K562 (cell line): ENCODE data around the gene OLFM4. TPM values are rescaled to one million over a fixed set of nuclear protein-coding genes. Genes with fewer than 3 reads are reported as not detected.

Experiments used
- ATAC-seq: fragments of 200-7000 bp; cut with Tn5 transposase; 3 replicates; pipeline ENCODE4 v1.9.1; 2020; ENCODE audit warnings: moderate library complexity
- BruUV-seq: library from RNA; stranded (reverse); fragments of 400-500 nt; replicated peaks from 2 replicates; lab custom pipeline; 2021; lab: Mats Ljungman, UMichigan
- CTCF ChIA-PET: fragments of 300-600 bp; formaldehyde crosslinking; extraction: SDS; loops from one replicate; lab custom pipeline; 2021; ENCODE audit warnings: low intra/inter-chr PET ratio; lab: Yijun Ruan, JAX
- POLR2A ChIA-PET: fragments of 300-600, 350-650 bp; sonication (Branson Sonifier 250); formaldehyde crosslinking; extraction: SDS; loops from one replicate; lab custom pipeline; 2021; ENCODE audit warnings: antibody characterized with exemption, inconsistent platforms; lab: Yijun Ruan, JAX
- DNase-seq, 4 experiments: peaks; one replicate each; pipeline versions ENCODE4 v3.0.0 to v3.0.0-alpha.2; 2011 to 2018; ENCODE audit warnings: low spot score in 3 of 4, mixed read lengths in 3 of 4; ENCODE audit errors: extremely low read depth in 1 of 4
- FAIRE-seq: peaks from 2 replicates; lab custom pipeline; 2011; peaks lifted over from hg19 to GRCh38; lab: Jason Lieb, UNC
- H2AFZ ChIP-seq: 2 replicates; pipeline ENCODE4 v1.6.0; 2011; ENCODE audit warnings: low read depth, low read length, control low read depth, inconsistent platforms
- H3K27ac ChIP-seq: fragments of 200-600 bp; 3 replicates; pipeline ENCODE4 v1.8.0; 2011; ENCODE audit warnings: low read depth, mild to moderate bottlenecking, control low read depth, inconsistent platforms, low read length, moderate library complexity, mixed read lengths; ENCODE audit errors: extremely low read depth
- H3K27me3 ChIP-seq, 2 experiments: fragments of 300-600 bp in 1 of 2; 2 replicates in 1 of 2; 3 replicates in 1 of 2; pipeline versions ENCODE4 v1.6.0 to v1.8.0; 2011; ENCODE audit warnings: inconsistent platforms in 2 of 2, low read length in 2 of 2, mild to moderate bottlenecking in 1 of 2, mixed read lengths in 1 of 2, moderate library complexity in 1 of 2; ENCODE audit not compliant: control insufficient read depth in 2 of 2, insufficient read depth in 2 of 2
- H3K36me3 ChIP-seq: fragments of 300-600 bp; 3 replicates; pipeline ENCODE4 v1.8.0; 2011; ENCODE audit warnings: mild to moderate bottlenecking, low read length, inconsistent platforms; ENCODE audit not compliant: control insufficient read depth, insufficient read depth
- H3K4me1 ChIP-seq, 2 experiments: fragments of 200-600 bp in 1 of 2; replicated peaks in 1 of 2; 2 replicates in 1 of 2; 3 replicates in 1 of 2; pipeline versions ENCODE4 v1.5.1 to v1.8.0; 2011; ENCODE audit warnings: inconsistent platforms in 2 of 2, low read length in 2 of 2, mild to moderate bottlenecking in 1 of 2, mixed read lengths in 1 of 2, moderate library complexity in 1 of 2; ENCODE audit not compliant: control insufficient read depth in 2 of 2, insufficient read depth in 2 of 2
- H3K4me2 ChIP-seq: 2 replicates; pipeline ENCODE4 v1.6.1; 2011; ENCODE audit warnings: low read length, control low read depth, inconsistent platforms, mixed read lengths; ENCODE audit not compliant: insufficient read depth
- H3K4me3 ChIP-seq: fragments of 200-600 bp; sonication (generic), shearing (Covaris generic); 2 replicates; pipeline ENCODE4 v1.5.1; 2016; ENCODE audit warnings: control low read depth, inconsistent platforms
- H3K79me2 ChIP-seq: fragments of 200-600 bp; 3 replicates; pipeline ENCODE4 v1.8.0; 2011; ENCODE audit warnings: low read length, inconsistent platforms; ENCODE audit not compliant: control insufficient read depth, insufficient read depth
- H3K9ac ChIP-seq, 2 experiments: 2 replicates each; pipeline versions ENCODE4 v1.6.0 to v1.6.1; 2011; ENCODE audit warnings: low read depth in 2 of 2, low read length in 2 of 2, control low read depth in 1 of 2, inconsistent platforms in 1 of 2, mild to moderate bottlenecking in 1 of 2, mixed read lengths in 1 of 2; ENCODE audit not compliant: insufficient read depth in 1 of 2
- H3K9me1 ChIP-seq: one replicate; pipeline ENCODE4 v1.6.0; 2011; ENCODE audit warnings: inconsistent platforms, mild to moderate bottlenecking, low read length, moderate library complexity; ENCODE audit not compliant: control insufficient read depth, insufficient read depth
- H3K9me3 ChIP-seq: replicated peaks from 2 replicates; pipeline ENCODE4 v1.5.1; 2011; ENCODE audit warnings: low read depth, low read length, inconsistent platforms; ENCODE audit not compliant: control insufficient read depth, insufficient read depth
- H4K20me1 ChIP-seq: replicated peaks from 2 replicates; pipeline ENCODE4 v1.6.1; 2011; ENCODE audit warnings: low read length, inconsistent platforms, mixed read lengths; ENCODE audit not compliant: control insufficient read depth, insufficient read depth
- SP1 ChIP-seq: sonication (generic); formaldehyde crosslinking; IDR thresholded peaks from 2 replicates; pipeline ENCODE4 v1.8.1; 2022; ENCODE audit warnings: mild to moderate bottlenecking, missing genetic modification reagents
- WGBS: fragments of 100-300 bp; shearing (Covaris generic); methylation state at CpG from one replicate; pipeline ENCODE4 v1.1.6; 2016; ENCODE audit warnings: low coverage, mixed read lengths; ENCODE audit not compliant: insufficient coverage; ENCODE audit errors: missing lambda C conversion rate; 5-methylcytosine and 5-hydroxymethylcytosine counted together
- in situ Hi-C: fragments of 300-500 bp; cut with MboI; formaldehyde crosslinking; loops from 4 replicates; pipeline ENCODE4 v1.15.0; 2018; ENCODE audit warnings: inconsistent platforms, mixed read lengths
- intact Hi-C: fragments of 100-400 bp; cut with micrococcal nuclease; formaldehyde crosslinking; loops from 2 replicates; pipeline ENCODE4 v1.14.2; 2022
- polyA plus RNA-seq, 8 experiments: library from polyadenylated mRNA; depleted of rRNA in 4 of 8; stranded (reverse) in 5 of 8; unstranded in 3 of 8; fragments of >200 nt; fragmentation: Nextera tagmentation in 2 of 8; fragmentation: Illumina TruSeq in 1 of 8; extraction: Ambion mirVana in 2 of 8; extraction: Trizol in 1 of 8; gene quantifications; 2 replicates each; pipeline versions ENCODE4 v1.2.1 to v1.2.3, GENCODE V29; 2011 to 2014; ENCODE audit warnings: inconsistent platforms in 1 of 8, missing spikeins in 1 of 8
- total RNA-seq, 7 experiments: library from RNA; depleted of rRNA in 6 of 7; stranded (reverse); fragments of >200 nt in 6 of 7; fragmentation: Illumina TruSeq in 2 of 7; extraction: Trizol in 2 of 7; gene quantifications; 2 replicates each; pipeline versions ENCODE4 v1.2.1 to v1.2.3, GENCODE V29; 2011 to 2021; ENCODE audit warnings: low replicate concordance in 1 of 7
- TF ChIP-seq, protein P1 (sequence below), 2 experiments: fragments of 450-650 bp in 1 of 2; sonication (generic) in 1 of 2; formaldehyde crosslinking in 1 of 2; IDR thresholded peaks in 1 of 2; conservative IDR thresholded peaks in 1 of 2; 2 replicates each; pipeline versions ENCODE4 v1.6.1 to v1.8.1; 2016 to 2023; ENCODE audit warnings: mild to moderate bottlenecking in 2 of 2, moderate library complexity in 2 of 2, inconsistent platforms in 1 of 2, missing genetic modification reagents in 1 of 2
- TF ChIP-seq, protein P2 (sequence below): IDR thresholded peaks from 2 replicates; pipeline ENCODE4 v1.6.1; 2014; ENCODE audit warnings: antibody characterized with exemption

OLFM4 gene
- total and polyA plus RNA-seq, 9 of the 15 experiments (the other 6 are each of a cell fraction or from before 2014, with no cell fraction given), result not detected

DNA sequence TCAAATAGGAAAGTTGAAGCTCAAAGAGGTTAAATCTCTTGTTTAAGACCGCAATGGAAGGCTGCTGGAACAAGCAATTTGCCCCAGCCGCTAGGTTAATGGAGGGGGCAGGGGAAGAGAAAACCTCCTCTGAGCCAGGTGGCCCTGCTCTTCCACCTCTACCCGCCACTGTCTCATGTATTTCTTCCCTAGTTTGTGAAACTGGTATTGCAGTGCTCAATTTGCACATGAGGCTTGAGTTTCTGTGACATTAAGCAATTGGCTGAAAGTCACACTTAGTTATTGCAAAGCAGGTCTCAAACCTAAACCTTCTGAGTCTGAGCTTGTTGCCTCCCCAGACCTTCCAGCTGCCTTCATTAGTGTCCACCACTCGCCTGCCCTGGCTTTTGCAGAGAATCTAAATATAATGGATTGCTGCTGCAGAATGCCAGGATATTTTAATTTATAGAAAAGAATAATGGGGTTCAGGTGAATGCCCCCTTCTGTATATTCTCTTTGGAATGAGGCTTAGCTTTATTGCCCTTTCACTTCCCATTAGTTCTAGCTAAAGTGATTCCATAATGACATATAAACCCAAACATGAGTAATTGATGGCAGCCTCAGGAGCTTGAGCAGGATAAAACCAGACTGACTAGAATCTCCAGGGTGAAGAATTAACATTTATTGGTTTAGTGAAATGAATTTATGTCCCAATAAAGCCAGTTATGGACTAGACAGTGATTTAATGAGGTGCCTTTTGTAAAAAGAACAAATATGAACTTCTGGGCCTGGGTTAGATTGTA lies 27.0 kb upstream of the OLFM4 start:
- no peak for ATAC-seq
- no peak overlapping the region for H3K4me2 ChIP-seq
- CTCF ChIA-PET, result no interaction called here
- H3K4me3 ChIP-seq, result no peak overlapping the region
- TF ChIP-seq, protein P1, sequence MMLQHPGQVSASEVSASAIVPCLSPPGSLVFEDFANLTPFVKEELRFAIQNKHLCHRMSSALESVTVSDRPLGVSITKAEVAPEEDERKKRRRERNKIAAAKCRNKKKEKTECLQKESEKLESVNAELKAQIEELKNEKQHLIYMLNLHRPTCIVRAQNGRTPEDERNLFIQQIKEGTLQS (IDR thresholded peaks at IDR 0.05), result no peak
- TF ChIP-seq, protein P1 (CRISPR knock-in tag; conservative IDR thresholded peaks at IDR 0.05), result no peak
- TF ChIP-seq, protein P2, sequence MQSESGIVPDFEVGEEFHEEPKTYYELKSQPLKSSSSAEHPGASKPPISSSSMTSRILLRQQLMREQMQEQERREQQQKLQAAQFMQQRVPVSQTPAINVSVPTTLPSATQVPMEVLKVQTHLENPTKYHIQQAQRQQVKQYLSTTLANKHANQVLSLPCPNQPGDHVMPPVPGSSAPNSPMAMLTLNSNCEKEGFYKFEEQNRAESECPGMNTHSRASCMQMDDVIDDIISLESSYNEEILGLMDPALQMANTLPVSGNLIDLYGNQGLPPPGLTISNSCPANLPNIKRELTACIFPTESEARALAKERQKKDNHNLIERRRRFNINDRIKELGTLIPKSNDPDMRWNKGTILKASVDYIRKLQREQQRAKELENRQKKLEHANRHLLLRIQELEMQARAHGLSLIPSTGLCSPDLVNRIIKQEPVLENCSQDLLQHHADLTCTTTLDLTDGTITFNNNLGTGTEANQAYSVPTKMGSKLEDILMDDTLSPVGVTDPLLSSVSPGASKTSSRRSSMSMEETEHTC, result no peak
- TF ChIP-seq SP1 (CRISPR knock-in tag), result no peak
- no peak for DNase-seq
- intact Hi-C loops, result no loop called here
- no peak overlapping the region for H3K27ac ChIP-seq
- in situ Hi-C loops, result no loop called here
- no peak overlapping the region for H2AFZ ChIP-seq
- no peaks in the 10 kb centered on the region for H3K9me1 ChIP-seq
- BruUV-seq, result no TSS peak
- H4K20me1 ChIP-seq, result no peaks in the 10 kb centered on the region
- H3K9me3 ChIP-seq, result no peaks in the 10 kb centered on the region
- H3K9ac ChIP-seq, result no peak overlapping the region
- 3% methylated on average over 4 of the region's 4 CpGs for WGBS
- POLR2A ChIA-PET, result no interaction called here
- no peaks in the 10 kb centered on the region for H3K36me3 ChIP-seq
- H3K4me1 ChIP-seq, result no peaks in the 10 kb centered on the region
- no peak for FAIRE-seq
- no peaks in the 10 kb centered on the region for H3K27me3 ChIP-seq
- H3K79me2 ChIP-seq, result no peaks in the 10 kb centered on the region
